ENCODE data around the gene LSM14A.
"Not testable (repeated sequence)": the region's sequence is repeated elsewhere in the genome, so short reads cannot be mapped to it uniquely, and the experiment has no call there.

The LSM14A gene

DNA sequence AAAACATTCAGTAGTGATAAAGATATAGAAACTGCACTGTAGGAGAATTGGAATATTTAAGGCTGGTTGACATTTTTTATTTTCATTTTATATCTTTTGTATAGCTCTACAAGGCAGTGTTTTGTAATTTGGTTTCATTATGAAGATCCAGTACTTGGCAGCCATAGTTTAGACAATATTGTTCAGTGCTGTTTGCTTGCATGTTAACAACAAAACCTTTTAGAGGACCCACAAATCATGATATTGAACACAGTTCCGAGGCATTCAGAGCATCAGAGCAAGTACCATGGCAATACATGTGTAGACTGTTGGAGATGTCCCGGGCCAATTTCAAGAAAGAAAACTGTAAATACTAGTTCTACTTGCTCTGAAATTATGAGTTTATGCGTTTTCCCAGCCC is 56.5 kb downstream of the LSM14A start:
- FAIRE-seq (no peak), DNase-seq (ENCODE audit: low spot score) (no peak)

DNA sequence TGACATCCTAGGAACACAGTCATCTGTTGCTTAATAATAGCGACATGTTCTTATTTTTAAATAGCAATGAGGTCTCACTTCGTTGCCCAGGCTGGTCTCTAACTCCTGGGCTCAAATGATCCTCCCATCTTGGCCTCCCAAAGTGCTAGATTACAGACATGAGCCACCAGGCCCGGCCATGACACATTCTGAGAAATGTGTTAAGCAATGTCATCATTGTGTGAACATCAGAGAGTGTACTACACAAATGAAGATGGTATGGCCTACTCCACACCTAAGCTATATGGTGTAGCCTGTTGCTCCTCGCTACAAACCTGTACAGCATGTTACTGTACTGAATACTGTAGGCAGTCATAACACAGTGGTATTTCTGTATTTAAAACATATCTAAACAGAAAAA is 57.4 kb downstream of the LSM14A start:
- FAIRE-seq = no peak

DNA sequence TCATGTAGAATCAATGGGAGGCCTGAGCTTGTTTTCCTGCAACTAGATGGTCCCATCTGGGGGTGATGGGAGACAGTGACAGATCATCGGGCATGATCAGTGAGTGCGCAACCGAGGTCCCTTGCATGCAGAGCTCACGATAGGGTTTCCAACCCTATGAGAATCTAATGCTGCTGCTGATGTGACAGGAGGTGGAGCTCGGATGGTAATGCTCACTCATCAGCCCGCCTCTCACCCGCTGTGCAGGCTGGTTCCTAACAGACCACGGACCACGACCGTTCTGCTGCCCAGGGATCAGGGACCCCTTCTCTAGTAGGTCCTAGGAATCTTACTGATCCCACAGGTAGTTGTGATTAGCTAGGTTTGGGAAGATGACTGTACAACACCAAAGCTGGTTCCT is 58.5 kb downstream of the LSM14A start:
- FAIRE-seq = no peak
- DNase-seq (ENCODE audit: low spot score) = no peak

More for the DNA sequence above, 57.4 kb downstream of the LSM14A start:
- DNase-seq (ENCODE audit: low spot score) = no peak

DNA sequence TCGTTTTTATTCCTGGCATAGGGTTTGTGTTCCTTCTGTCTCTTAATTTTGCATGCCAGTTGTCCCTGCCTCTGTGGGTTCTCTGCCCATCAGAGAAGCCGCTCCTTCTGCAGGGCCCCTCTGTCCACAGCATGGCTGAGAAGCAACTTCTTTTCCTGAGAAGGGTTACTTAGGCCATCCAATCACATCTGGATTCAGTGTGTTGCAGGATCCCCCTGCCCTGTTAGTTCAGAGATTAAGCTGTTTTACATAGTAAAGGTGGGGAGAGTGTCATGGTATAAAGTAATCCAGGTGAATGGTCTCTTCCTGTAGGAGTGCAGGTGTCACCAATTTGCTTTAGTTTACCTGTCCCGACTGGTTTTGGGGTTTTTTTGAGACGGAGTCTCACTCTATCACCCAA is 59.1 kb downstream of the LSM14A start:
- FAIRE-seq = no peak
- no peak for DNase-seq (ENCODE audit: low spot score)

DNA sequence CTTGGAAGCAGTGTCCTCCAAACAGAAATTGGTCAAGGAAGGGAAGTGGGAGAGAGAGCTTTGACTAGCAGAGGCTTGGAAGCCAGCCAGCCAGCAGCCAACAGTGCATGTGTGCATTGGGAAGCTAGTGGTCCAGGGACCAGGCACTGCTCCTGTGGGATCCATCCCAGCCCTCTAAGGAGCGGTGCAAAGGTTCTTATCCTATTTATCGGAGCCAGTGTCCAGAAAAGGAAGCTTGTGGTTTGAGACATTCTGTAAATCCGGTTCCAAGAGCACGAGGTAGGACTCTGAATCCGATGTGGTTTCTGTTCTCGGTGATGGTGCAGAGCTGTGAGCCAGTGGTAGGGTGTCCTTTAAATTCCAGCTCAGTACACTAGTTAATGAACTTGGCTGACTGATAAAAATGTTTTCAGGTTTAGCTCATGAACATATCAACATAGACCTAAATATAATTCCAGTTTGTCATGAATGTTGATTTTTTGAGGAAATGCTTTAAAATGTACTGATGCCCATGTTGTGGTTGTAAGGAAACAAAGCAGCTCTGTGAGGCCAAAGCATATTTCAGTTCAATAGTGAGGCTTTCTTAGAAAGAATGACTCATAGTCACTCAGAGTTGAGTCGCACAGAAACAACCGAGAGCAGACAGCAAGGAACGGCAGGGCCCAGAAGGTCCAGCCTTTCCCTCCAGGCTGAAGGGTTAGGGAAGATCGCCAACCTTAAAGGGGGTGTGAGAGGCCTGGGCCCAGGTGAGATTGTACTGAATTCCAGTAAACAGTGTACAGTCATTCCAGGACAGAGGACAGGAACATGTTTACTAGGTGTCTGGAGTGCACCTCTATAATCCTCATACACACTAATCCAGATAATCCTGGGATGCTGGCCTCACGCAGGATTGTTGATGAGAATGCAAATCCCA is 60.5 kb downstream of the LSM14A start:
- peak; percentile 67 for DNase-seq (ENCODE audit: low spot score)
- peak; percentile 18 for FAIRE-seq

DNA sequence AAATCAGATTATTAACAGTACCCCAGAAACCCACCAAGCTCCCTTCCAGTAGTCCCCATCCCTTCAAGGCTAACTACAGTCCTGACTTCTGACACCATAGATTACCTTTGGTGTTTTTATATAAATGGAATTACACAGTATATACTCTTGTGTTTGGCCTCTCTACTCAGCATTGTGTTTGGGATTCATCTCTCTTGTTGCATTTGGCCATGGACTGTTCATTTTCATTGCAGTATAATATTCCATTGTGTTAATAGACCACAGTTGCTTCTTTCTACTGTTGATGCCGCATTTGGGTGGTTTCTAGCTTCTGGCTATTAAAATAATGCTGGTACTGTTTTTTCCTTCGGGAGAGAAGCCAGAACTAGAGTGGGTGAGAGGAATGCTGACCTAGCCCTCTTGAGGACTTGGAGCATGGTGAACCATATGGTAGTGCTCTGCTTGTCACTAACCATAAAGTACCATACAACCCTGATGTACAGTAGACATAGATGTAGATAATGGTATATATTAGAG is 63.2 kb downstream of the LSM14A start:
- DNase-seq (ENCODE audit: low spot score) (no peak), FAIRE-seq (no peak)

DNA sequence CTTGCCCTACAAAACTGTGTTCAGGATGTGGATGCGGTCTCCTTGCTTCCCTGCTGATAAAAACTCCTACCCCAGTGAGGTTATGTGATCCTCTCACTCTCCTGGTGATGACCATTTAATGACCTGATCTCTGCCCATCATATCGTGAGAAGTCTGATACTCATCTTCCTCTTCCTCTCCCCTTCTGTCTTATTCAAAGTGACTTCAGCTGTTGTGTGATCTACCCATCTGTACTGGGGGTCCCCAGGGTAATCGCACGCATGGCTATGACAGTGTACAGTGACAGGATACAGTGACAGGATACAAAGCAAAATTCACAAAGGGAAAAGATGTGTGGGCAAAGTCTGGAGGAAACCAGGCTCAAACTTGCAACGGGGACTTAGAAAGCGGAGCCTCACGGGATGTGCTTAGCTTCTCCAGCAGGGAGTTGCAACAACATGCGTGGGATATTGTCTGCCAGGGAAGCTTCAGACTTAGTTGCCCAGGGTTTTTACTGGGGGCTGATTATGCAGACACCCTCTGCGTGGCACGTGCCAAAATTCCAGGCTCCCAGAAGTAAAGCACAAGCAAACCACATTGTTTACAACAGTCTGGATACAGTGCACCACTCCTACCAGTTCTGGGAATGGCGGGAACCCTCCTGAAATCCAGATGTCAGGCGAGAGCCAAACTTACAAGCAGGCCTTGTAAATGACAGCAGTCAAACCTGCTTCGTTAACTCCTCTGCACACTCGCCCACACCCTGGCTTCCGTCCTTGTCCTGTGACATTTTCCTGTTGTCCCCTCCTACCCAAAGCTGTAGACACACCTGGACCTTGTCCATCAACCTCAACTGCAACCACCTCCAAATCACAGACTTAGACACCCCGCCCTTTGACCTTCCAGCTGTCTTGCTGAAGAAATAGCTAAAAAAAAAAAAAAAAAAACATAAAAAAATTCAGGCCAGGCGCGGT is 64.0 kb downstream of the LSM14A start:
- DNase-seq (ENCODE audit: low spot score) (no peak), FAIRE-seq (no peak)

DNA sequence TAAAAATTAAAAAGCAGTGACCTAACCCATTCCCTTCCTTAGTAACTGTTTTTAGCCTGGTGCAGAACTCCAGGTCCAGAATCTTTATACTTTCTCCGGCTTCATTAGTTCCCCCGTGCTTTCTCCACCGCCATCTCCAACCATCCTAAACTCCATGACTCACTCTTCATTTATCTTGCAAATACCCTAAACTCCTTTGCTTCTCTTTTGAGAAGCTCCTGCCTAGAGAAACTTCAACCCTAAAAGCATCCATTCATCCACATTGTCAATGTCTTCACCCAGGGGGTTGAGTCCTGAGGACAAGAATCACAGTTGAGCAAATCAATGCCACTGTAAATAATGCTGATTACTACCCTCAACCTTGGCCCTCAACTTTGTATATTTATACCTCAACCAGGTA is 65.0 kb downstream of the LSM14A start:
- DNase-seq (ENCODE audit: low spot score) = no peak
- FAIRE-seq = no peak

DNA sequence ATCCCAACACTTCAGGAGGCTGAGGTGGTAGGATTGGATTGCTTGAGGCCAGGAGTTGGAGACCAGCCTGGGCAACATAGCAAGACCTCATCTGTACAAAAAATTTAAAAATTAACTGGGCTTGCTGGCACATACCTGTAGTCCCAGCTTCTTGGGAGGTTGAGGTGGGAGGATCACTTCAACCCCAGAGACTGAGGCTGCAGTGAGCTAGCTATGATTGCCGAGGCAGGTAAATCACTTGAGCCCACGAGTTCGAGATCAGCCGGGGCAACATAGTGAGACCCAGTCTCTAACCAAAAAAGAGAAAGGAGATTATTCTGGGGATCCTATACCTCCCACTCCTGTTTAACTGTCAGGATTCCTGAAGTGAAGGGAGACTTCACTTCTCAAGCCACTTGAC is 65.6 kb downstream of the LSM14A start:
- FAIRE-seq (no peak), DNase-seq (ENCODE audit: low spot score) (no peak)

DNA sequence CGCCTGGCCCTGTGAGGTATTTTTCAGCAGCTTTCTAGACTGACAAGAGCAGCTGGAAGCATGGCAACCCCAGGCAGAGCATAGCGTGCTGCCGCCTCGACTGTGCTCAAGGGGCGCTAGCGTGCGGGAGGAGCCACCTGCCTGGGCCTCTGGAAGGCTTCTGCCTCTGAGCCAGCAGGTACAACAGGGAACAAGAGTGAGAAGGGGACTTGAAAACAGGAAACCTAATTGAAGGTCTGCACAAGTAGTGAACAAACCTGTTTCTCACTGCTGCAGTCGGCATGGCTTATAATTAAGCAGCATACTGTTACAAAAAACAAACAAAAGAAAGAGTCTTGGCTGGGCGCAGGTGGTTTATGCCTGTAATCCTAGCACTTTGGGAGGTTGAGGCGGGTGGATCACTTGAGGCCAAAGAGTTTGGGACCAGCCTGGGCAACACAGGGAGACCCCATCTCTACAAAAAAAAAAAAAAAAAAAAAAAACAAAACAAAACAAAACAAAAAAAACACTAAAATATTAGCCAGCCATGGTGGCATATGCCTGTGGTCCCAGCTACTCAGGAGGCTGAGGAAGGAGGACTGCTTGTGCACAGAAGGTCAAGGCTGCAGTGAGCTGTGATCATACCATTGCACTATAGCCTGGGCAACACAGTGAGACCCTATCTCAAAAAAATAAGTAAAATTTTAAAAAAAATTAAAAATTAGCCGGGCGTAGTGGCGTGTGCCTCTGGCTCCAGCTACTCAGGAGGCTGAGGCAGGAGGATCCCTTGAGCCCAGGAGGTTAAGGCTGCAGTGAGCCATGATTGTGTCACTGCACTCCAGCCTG is 69.4 kb downstream of the LSM14A start:
- FAIRE-seq = no peak
- DNase-seq (ENCODE audit: low spot score) = no peak

DNA sequence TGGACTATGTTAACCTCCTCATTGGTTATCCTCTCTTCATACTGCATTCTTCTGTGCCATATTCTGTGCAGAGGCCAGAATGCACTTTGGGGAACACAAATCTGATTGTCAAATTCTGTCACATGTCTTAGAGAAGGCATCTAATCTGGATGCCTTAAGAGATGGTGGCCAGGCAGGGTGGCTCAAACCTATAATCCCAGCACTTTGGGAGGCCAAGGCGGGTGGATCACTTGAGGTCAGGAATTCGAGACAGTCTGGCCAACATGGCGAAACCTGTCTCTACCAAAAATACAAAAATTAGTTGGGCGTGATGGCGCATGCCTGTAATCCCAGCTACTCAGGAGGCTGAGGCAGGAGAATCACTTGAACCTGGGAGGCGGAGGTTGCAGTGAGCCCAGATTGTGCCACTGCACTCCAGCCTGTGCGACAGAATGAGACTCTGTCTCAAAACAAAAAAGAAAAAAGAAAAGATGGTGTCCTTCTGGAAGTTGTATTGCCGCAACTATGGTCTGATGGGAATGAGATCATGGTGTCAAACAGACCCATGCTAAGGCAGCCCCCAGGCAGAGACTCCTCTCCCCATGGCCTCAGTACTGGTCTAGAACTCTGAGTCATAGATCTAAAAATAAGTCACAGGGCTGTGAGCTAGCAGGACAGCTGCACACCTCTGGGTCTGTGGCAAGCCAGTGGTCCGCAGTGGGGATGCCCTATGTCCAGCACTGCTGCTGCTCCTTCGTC is 71.0 kb downstream of the LSM14A start:
- FAIRE-seq; DNase-seq (ENCODE audit: low spot score): not testable (repeated sequence)

DNA sequence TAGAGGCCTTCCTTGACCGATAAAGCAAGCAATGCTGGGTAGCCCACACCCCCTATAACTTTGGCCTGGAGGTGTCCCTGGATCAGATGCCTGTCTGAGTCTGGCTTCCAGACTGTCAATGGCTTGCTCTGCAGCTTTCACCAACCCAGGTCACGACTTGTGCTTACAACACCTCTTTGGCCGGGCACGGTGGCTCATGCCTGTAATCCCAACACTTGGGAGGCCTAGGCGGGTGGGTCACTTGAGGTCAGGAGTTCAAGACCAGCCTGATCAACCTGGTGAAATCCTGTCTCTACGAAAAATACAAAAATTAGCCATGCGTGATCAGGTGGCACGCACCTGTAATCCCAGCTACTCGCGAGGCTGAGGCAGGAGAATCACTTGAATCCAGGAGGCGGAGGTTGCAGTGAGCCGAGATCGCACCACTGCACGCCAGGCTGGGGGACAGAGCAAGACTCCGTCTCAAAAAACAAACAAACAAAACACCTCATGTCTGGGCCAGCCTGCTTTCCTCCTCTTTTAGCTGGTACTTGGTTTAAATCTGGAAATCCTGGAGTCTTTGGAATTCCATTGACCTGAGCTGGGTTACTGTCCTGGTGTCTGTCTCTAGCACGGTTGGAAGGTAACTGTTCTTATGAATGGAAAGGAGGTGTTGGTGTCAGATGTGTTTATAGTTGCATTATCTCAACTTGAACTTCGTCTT is 71.7 kb downstream of the LSM14A start:
- DNase-seq (ENCODE audit: low spot score) = no peak
- FAIRE-seq = no peak

DNA sequence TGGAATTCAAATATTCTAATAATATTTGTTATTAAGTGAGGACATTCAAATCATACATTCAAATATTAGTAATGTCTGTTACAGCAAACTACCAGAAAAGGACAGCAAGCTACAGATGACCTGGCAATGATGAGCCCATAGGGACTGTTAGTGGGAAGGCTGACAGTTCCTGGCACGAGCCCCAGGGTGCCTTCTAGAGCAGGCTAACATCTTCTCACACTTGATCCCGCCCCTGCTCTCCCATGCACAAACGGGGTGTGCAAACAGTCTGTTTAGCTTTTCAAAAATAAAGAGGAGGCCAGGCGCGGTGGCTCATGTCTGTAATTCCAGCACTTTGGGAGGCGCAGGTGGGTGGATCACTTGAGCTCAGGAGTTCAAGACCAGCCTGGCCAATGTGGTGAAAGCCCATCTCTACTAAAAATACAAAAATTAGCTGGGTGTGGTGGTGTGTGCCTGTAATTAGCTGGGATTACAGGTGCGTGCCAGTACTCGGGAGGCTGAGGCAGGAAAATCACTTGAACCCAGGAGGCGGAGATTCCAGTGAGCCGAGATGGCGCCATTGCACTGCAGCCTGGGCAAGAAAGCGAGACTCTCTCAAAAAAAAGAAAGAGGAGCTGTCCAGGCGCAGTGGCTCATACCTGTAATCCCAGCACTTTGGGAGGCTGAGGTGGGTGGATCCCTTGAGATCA is 72.5 kb downstream of the LSM14A start:
- FAIRE-seq (no peak), DNase-seq (ENCODE audit: low spot score) (no peak)

DNA sequence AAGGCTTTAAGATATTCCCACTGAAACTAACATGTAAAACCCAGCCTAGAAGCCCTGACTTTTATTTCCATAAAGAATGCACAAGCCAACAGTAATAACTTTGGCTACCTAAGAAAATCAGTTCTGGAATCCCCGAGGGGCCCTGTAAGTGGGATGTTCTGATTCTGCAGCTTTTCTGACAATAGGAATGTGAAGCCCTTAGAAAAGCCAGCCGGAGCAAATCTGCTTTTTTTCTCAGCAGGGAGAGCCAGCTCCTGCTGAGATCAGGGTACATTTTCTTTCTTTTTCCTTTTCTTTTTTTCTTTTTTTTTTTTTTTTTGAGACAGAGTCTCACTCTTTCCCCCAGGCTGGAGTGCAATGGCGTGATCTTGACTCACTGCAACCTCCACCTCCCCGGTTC is 74.0 kb downstream of the LSM14A start:
- FAIRE-seq = no peak

DNA sequence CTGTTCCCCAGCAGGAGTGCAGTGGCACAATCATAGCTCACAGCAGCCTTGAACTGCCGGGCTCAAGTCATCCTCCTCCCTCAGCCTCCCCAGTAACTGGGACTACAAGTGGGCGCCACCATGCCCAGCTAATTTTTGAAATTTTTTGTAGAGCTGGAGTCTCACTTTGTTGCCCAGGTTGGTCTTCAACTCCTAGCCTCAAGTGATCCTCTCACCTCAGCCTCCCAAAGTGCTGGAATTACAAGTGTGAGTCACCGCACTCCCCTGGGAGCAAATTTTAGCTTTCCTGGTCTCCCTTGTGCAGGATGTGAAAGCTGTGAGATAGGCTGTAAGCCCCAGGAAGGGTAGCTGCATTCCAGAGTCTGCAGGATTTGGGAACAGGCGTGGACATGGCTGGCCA is 76.6 kb downstream of the LSM14A start:
- DNase-seq (ENCODE audit: low spot score) (no peak), FAIRE-seq (no peak)

More for the DNA sequence above, 74.0 kb downstream of the LSM14A start:
- no peak for DNase-seq (ENCODE audit: low spot score)

DNA sequence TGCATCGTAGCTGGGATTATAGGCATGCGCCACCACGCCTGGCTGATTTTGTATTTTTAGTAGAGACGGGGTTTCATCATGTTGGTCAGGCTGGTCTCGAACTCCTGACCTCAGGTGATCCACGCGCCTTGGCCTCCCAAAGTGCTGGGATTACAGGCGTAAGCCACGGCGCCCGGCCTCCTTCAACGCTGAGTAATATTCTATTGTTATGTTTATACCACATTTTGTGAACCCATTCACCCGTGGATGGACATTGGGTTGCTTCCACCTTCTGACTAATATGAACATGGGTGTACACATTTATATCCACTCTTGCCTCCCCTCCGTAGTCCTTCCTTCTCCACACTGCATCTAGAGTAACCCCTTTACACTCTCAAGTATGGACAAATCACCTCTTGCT is 80.9 kb downstream of the LSM14A start:
- FAIRE-seq; DNase-seq (ENCODE audit: low spot score): not testable (repeated sequence)

DNA sequence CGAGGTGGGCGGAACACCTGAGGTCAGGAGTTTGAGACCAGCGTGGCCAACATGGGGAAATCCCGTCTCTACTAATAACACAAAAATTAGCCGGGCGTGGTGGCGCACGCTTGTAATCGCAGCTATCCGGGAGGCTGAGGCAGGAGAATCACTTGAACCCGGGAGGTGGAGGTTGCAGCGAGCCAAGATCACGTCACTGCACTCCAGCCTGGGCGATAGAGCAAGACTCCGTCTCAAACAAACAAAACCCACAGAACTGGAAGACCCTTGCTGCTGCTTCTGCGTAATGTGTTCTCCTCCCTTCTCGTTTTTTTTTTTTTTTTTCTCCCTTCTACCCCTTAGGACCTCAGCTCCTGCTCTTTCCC is 81.4 kb downstream of the LSM14A start:
- not testable (repeated sequence) for FAIRE-seq; DNase-seq (ENCODE audit: low spot score)

DNA sequence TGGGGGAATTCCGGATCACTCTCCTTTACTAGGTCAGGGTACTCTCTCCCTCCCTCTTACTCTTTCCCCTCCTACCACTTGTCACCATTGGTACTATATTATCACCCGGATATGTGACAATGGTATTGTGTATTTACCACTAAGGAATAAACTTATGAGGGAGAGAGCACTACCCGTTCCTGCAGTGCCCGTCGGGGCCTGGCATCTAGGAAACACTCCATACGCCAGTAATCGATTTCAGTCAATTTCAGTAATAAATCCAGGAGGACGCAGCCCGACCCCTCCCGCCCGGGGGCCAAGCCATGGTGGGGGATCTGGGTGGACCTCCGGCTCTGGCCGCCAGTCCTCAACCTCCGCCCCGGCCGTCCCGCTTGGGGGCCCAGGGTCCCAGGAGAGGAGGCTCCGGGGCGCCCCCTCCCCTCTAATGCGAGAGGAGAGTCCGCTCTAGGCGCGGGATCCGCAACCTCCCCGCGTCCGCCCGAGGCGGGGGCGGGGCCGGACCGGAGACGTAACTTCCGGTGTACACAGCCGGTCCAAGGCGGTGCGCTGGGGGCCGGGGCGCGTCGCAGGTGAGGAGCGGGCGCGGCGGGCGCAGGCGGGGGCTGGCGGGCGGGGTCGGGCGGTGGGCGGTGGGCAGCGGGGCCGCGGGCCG is 81.9 kb downstream of the LSM14A start, which contains the start of gene GARRE1:
Gene GARRE1, plus strand, starts transcription at position 509 of the 652 bp plus-strand sequence. CDS start 45,920 bp downstream, outside the sequence.
- DNase-seq (ENCODE audit: low spot score) = peak; percentile 23
- FAIRE-seq = no peak
